NCI-H1092 (cell line): ENCODE data around the gene LONP2.
"Not testable (repeated sequence)": the region's sequence is repeated elsewhere in the genome, so short reads cannot be mapped to it uniquely, and the experiment has no call there.

Experiments
- DNase-seq: peaks from one replicate; lab custom pipeline; 2025; lab: John Stamatoyannopoulos, UW

LONP2 gene

GRCh38 chr16:48334325-48334724, 90.2 kb downstream of the LONP2 start:
- no peak for DNase-seq

GRCh38 chr16:48335961-48336360, 91.9 kb downstream of the LONP2 start:
- no peak for DNase-seq

DNA sequence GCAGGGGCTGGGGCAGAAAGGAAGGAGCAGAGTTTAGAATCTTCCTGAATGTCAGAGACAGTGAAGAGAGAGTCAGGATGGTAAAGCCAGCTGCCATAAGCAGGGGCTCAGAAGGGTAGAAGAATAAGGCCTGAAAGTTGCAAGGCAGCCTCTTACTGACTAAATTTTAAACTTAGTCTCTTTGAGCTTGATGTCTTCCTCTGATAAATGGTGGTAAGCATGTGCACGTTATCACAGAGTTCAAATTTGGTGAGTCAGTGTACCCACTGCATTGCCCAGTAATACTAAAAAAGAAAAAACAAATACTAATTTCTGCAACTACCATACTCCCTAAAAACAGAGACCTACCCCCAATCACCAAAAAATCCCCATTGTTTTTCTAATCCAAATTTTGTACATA, 96.0 kb downstream of the LONP2 start:
- DNase-seq: no peak

- DNase-seq: no peak
These were observed 98.5 kb downstream of the LONP2 start for GRCh38 chr16:48342591-48342990.

DNA sequence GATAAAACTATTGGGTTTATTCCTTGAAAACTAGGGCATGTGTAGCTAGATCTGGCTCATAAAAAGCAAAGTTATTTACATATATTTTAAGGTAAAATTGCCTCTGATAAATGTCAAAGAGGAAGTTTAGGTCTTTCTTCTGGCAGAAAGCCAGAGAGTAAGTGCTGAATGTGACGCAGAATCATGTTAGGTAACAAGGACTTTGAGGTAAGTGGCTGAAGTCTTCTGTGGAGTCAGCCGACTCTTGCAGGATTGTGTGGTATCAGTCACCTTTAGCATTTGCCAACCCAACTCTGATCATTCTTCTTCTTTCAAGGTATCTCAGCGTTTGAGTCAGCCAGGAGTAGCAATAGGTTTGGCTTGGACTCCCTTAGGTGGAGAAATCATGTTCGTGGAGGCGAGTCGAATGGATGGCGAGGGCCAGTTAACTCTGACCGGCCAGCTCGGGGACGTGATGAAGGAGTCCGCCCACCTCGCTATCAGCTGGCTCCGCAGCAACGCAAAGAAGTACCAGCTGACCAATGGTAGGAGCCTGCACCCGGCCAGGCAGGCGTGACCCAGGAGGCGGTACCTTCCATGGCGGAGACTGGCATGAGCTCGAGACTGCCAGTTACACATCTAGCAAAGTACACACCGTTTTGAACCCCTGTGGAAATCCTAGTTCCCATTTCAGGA, 103.2 kb downstream of the LONP2 start:
- no peak for DNase-seq

DNA sequence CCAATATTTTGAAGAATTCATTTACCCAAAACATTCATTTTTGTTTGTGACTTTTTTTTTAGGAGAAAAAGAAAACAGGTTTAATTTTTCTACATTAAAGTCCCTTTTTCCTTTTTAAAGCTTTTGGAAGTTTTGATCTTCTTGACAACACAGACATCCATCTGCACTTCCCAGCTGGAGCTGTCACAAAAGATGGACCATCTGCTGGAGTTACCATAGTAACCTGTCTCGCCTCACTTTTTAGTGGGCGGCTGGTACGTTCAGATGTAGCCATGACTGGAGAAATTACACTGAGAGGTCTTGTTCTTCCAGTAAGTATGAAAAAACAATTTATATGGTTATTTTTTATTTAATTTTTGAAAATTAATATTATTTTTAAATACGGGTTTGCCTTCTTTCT, 103.9 kb downstream of the LONP2 start:
- no peak for DNase-seq

DNA sequence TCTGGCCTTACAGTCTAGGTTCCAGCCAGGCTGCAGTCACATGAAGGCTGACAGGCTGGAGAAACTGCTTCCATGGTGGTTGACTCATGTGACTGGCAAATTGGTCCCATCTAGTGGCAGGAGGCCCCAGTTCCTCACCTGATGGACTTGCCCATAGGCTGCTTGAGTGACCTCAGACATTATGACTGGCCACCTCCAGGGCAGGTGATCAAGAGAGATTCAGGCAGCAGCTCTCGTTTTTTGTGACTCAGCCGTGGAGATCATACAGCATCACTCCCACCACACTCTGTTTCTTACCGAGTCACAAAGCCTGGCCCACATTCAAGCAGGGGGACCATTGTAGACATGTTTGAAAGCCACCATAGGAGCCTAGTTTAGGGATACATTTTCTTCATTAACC, 106.6 kb downstream of the LONP2 start:
- no peak for DNase-seq

DNA sequence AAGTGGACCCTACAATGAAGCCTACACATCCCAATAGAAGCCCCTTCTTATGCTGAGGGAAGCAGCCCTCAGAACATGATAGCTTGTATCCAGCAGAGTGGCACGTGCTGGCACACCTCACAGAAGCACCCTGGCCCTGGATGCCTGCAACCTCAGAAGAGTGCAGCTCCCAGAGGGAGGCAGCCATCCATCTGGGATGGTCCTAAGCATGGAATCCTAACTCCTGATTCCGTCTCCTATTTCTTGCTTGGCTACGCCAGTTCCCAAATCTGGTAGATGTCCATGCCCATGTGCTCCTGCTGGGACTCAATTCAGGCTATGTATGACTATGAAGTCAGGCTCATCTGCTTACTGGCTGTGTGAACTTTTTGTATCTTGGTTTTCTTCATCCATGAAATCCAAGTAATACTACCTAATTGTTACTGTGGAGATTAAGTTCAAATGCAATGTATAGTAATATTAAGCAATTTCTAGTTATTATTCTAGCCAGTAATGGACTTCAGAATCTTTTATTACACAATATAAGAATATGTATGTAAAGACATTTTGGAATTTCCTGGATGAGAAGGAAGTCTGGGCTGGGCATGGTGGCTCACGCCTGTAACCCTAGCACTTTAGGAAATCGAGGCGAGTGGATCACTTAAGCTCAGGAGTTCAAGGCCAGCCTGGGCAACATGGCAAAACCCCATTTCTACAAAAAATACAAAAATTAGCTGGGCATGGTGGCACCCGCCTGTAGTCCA, 108.7 kb downstream of the LONP2 start:
- DNase-seq: no peak

GRCh38 chr16:48353565-48354163, 109.6 kb downstream of the LONP2 start:
- peak; percentile 10 for DNase-seq

DNA sequence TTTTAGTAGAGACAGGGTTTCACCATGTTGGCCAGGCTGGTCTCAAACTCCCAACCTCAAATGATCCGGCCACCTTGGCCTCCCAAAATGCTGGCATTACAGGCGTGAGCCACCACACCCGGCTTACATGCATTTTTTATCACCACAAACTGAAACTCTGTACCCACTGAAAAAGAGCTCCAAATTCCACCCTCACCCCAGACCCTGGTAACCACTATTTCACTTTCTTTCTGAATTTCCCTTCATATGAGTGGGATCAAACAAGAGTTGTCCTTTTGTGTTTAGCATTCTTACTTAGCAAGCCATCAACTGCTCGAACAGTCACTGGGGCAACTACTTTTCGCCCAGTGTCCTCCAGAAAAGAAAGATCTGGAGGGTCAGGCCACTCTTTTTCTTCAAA, 110.3 kb downstream of the LONP2 start:
- not testable (repeated sequence) for DNase-seq

GRCh38 chr16:48354877-48355855, 111.1 kb downstream of the LONP2 start:
- DNase-seq: no peak

DNA sequence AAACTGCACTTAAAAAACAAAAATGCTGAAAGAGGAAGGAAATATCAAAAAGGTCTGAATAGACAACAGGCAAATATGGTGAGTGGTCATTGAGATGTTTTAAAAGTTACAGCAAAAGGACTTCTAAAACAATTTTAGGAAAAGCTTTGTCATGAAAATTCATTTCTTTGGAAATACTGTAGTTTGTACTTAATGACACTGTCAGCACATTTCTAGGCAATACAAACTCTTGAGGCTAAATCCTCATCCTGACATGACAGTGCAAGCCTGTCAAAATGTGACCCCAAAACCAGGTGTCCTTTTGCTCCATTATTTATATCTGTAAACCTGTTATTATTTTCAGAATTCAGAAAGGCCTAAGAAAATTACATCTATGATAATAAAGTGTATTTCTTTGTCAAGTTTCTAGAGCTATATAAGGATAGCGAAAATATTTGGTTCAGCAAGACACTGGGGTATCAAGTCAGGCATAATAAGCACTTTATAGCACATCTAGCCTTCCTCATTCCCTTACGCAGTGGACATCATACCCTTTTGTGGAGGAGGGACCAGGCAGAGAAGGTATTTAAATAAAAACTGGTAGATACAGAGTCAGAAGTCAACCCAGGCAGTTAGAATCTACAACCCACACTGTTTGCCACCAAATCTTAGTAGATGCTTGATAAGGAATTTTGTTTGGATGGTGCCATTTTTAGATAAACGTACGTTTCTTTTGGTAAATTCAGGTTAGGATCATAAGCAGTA, 112.7 kb downstream of the LONP2 start:
- DNase-seq: no peak

DNA sequence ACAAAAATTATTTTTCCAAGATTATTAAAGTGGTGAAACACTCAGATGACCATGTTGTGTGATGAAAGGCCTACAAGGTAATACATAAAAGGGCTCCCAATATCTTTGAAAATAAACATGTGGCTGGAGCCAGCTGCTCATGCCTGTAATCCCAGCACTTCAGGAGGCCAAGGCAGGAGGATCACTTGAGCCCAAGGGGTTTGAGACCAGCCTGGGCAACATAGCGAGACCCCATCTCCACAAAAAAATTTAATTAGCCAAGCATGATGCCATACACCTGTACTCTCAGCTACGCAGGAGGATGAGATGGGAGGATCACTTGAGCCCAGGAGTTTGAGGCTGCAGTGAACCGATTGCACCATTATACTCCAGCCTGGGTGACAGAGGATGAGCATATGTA, 114.3 kb downstream of the LONP2 start:
- no peak for DNase-seq

GRCh38 chr16:48359983-48360382, 115.9 kb downstream of the LONP2 start:
- DNase-seq: no peak

GRCh38 chr16:48361012-48361411, 116.9 kb downstream of the LONP2 start:
- no peak for DNase-seq

- DNase-seq: no peak
These were observed 117.5 kb downstream of the LONP2 start for GRCh38 chr16:48361540-48362144.

DNA sequence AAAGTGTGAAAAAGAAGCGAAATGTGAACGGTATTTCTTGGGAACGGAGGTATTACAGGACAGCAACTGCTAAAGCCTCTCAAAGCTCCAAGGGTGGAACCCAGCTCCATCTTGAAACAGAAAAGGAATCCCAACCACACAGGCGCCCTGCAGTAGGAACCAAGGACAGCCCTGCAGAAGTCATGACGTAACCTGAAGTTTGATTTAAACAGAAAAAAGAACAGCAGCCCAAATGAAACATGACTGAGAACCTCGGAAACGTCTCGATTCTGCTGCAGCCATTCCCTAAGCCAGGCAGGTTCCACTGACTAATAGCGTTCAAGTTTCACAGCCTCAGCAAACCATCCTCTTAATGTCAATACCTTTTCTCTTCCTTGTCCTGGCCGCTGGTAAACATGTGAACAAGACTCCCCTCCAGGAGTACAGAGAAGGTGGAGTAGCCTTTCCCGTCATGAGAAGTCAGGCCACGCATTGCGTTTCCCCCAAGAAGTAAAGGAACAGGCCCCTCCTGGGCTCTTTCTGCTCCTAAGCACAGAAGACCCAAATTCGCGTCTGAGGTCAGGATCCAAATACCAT, 121.0 kb downstream of the LONP2 start:
- DNase-seq: no peak

DNA sequence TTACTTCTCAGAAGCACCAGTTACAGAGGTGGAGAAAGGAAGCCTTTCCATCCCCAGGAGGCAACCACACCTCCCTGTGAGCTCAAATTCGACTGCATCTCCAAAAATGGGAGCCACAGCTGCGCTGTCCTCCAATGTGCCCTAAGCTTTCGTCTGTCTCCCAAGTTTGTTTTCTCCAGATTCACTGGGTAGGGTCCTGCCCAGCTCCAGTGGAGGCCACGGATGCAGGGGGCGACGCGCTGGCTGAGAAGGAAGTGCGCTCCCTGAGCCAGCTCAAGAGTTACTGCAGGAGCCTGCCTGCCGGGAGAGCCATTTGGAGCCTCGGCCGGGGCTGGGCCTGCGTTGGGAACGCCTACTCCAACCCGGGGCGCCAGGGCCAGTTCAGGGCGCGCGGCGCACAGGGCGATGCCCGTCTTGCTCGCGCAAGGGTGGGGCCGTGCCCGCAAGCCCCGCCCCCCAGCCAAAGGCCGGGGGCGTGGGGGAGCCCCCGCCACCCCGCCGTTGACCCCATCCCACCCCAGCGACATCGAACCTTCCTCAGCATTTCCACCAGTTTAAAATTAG, 121.6 kb downstream of the LONP2 start:
- DNase-seq: peak; percentile 5

- no peak for DNase-seq
These were observed 122.3 kb downstream of the LONP2 start for GRCh38 chr16:48366165-48367093.
